ENCODE results near the gene BLMH. TPM values are rescaled to one million over a fixed set of nuclear protein-coding genes. Genes with fewer than 3 reads are reported as not detected.

Gene BLMH
- 45.7 TPM for total RNA-seq

GRCh38 chr17:30291543-30292285, at the start of gene BLMH:
TSS of gene BLMH (minus strand) at chr17:30291944. CDS start at chr17:30291819, 125 bp downstream.

GRCh38 chr17:30333503-30334360, 42.0 kb upstream of the BLMH start, which contains the start of gene TMIGD1:
TSS of gene TMIGD1 (minus strand) at chr17:30334057. CDS start at chr17:30332133, 1,924 bp downstream.

GRCh38 chr17:30235386-30236296, 56.1 kb downstream of the BLMH start, which contains the start of gene SLC6A4:
TSS of gene SLC6A4 (minus strand) at chr17:30235697. CDS start at chr17:30221958, 13,739 bp downstream.

Small RNAs within 50 kb of the gene (small RNA-seq; reads per million reads assigned to genes)
- gene RF00154 (21.6 reads per million, percentile 95 among the genes with 10 or more reads in this experiment), gene RNU6-1267P (not detected)

Other genes starting within 250 kb of the BLMH start
- 11.1 TPM for gene NSRP1, start 175.1 kb downstream of the BLMH start, total RNA-seq
- 0.92 TPM for gene SLC6A4, start 56.2 kb downstream of the BLMH start, total RNA-seq
- gene TMIGD1, start 42.1 kb upstream of the BLMH start, total RNA-seq: not detected
- 99.9 TPM for gene CPD, start 87.0 kb upstream of the BLMH start, total RNA-seq
- 27.5 TPM for gene GOSR1, start 185.5 kb upstream of the BLMH start, total RNA-seq

Data from diencephalon (tissue), 1 donor.